Keratinocyte (primary cell): ENCODE data around the gene ACVR1B. TPM values are rescaled to one million over a fixed set of nuclear protein-coding genes. Genes with fewer than 3 reads are reported as not detected.

ENCODE experiments used
- DNase-seq: peaks from one replicate; pipeline ENCODE4 v3.0.0-alpha.2; 2011; ENCODE audit warnings: low read depth, missing footprints, low spot score
- FAIRE-seq: peaks from 2 replicates; lab custom pipeline; 2011; peaks lifted over from hg19 to GRCh38; lab: Jason Lieb, UNC
- H2AFZ ChIP-seq: 2 replicates; pipeline ENCODE4 v1.6.0; 2012; ENCODE audit warnings: low read length, control low read depth, inconsistent platforms; ENCODE audit not compliant: control insufficient read depth
- H3K27ac ChIP-seq: 2 replicates; pipeline ENCODE4 v1.5.1; 2011; ENCODE audit warnings: low read length; ENCODE audit not compliant: control insufficient read depth, insufficient read depth
- H3K27me3 ChIP-seq: 3 replicates; pipeline ENCODE4 v1.6.0; 2011; ENCODE audit warnings: low read length; ENCODE audit not compliant: control insufficient read depth, insufficient read depth; ENCODE audit errors: extremely low read depth
- H3K36me3 ChIP-seq, 2 experiments: 2 replicates in 1 of 2; 3 replicates in 1 of 2; pipeline ENCODE4 v1.5.1; 2011; ENCODE audit warnings: low read length in 2 of 2, mild to moderate bottlenecking in 1 of 2; ENCODE audit not compliant: control insufficient read depth in 2 of 2, insufficient read depth in 2 of 2; ENCODE audit errors: extremely low read depth in 1 of 2
- H3K4me1 ChIP-seq: 3 replicates; pipeline ENCODE4 v1.5.1; 2011; ENCODE audit warnings: low read length; ENCODE audit not compliant: control insufficient read depth, insufficient read depth; ENCODE audit errors: extremely low read depth
- H3K4me2 ChIP-seq: 3 replicates; pipeline ENCODE4 v1.6.0; 2011; ENCODE audit warnings: low read depth, low read length; ENCODE audit not compliant: control insufficient read depth, insufficient read depth; ENCODE audit errors: extremely low read depth
- H3K4me3 ChIP-seq, 3 experiments: fragments of 200-600 bp in 1 of 3; sonication (generic) in 1 of 3; 2 replicates in 2 of 3; 3 replicates in 1 of 3; pipeline ENCODE4 v1.5.1; 2011 to 2016; ENCODE audit warnings: low read length in 3 of 3, mild to moderate bottlenecking in 3 of 3, control low read depth in 2 of 3, inconsistent platforms in 1 of 3, low read depth in 1 of 3, mixed read lengths in 1 of 3, mixed run types in 1 of 3, moderate library complexity in 1 of 3; ENCODE audit not compliant: control insufficient read depth in 2 of 3, insufficient read depth in 2 of 3; ENCODE audit errors: extremely low read depth in 1 of 3
- H3K79me2 ChIP-seq: 2 replicates; pipeline ENCODE4 v1.6.0; 2012; ENCODE audit warnings: low read length; ENCODE audit not compliant: control insufficient read depth, insufficient read depth
- H3K9ac ChIP-seq: 3 replicates; pipeline ENCODE4 v1.6.0; 2011; ENCODE audit warnings: low read length; ENCODE audit not compliant: control insufficient read depth, insufficient read depth; ENCODE audit errors: extremely low read depth
- H3K9me1 ChIP-seq: 3 replicates; pipeline ENCODE4 v1.6.0; 2011; ENCODE audit warnings: low read length; ENCODE audit not compliant: control insufficient read depth, insufficient read depth; ENCODE audit errors: extremely low read depth
- H3K9me3 ChIP-seq: 2 replicates; pipeline ENCODE4 v1.5.1; 2012; ENCODE audit warnings: low read depth, low read length; ENCODE audit not compliant: control insufficient read depth
- H4K20me1 ChIP-seq: 3 replicates; pipeline ENCODE4 v1.6.0; 2011; ENCODE audit warnings: low read length; ENCODE audit not compliant: control insufficient read depth, insufficient read depth; ENCODE audit errors: extremely low read depth
- CTCF ChIP-seq, 3 experiments: IDR thresholded peaks in 1 of 3; conservative IDR thresholded peaks in 1 of 3; optimal IDR thresholded peaks in 1 of 3; 2 replicates in 2 of 3; 3 replicates in 1 of 3; pipeline versions ENCODE3 to v1.5.1; 2011; ENCODE audit warnings: low read length in 3 of 3, mild to moderate bottlenecking in 3 of 3, moderate library complexity in 2 of 3, control low read depth in 1 of 3, inconsistent platforms in 1 of 3; ENCODE audit not compliant: insufficient read depth in 2 of 3; ENCODE audit errors: extremely low read depth in 1 of 3
- EZH2 ChIP-seq: IDR thresholded peaks from one replicate; pipeline ENCODE4 v1.6.1; 2012; ENCODE audit warnings: inconsistent platforms, mild to moderate bottlenecking, low read length, moderate library complexity
- dilution Hi-C: fragments of 300-500 bp; cut with MboI; formaldehyde crosslinking; loops from one replicate; pipeline ENCODE4 v1.7.0; 2020; ENCODE audit warnings: low sequenced_read_pairs; ENCODE audit not compliant: extremely low pct_ligation_motif_present
- polyA plus RNA-seq, 5 experiments: library from polyadenylated mRNA; depleted of rRNA in 3 of 5; stranded (reverse) in 3 of 5; stranded (forward) in 1 of 5; unstranded in 1 of 5; fragments of >200 nt; gene quantifications; 1 replicate in 1 of 5; 2 replicates in 3 of 5; 3 replicates in 1 of 5; pipeline versions ENCODE4 v1.2.1 to v1.2.3, GENCODE V29; 2011 to 2012; ENCODE audit warnings: missing spikeins in 2 of 5, low read depth in 1 of 5, low replicate concordance in 1 of 5

The ACVR1B gene
- polyA plus RNA-seq, 1 donor (not counting 4 experiments of a cell fraction or from before 2014, with no cell fraction given), result 12.7 TPM

DNA sequence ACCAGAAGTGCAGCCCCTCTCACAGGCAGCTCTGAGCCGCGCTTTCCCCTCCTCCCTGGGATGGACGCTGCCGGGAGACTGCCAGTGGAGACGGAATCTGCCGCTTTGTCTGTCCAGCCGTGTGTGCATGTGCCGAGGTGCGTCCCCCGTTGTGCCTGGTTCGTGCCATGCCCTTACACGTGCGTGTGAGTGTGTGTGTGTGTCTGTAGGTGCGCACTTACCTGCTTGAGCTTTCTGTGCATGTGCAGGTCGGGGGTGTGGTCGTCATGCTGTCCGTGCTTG lies 43.0 kb downstream of the ACVR1B start:
- no peak overlapping the region for H3K4me3 ChIP-seq
- H2AFZ ChIP-seq, result no peak overlapping the region
- DNase-seq (no peak), FAIRE-seq (no peak)
- TF ChIP-seq EZH2 (no peak), CTCF (optimal IDR thresholded peaks at IDR 0.05 in 1 of 3, IDR thresholded peaks at IDR 0.05 in 1 of 3, conservative IDR thresholded peaks at IDR 0.05 in 1 of 3; ENCODE audit: extremely low read depth in 1 of 3, insufficient read depth in 2 of 3, low read length in 3 of 3) (no peak)
- H3K36me3 ChIP-seq, result peaks cover 14 to 30% of the 10 kb centered on the region in 2 experiments
- H3K4me1 ChIP-seq, result no peaks in the 10 kb centered on the region
- no peak overlapping the region for H3K4me2 ChIP-seq
- no peak overlapping the region for H3K27ac ChIP-seq
- H3K9me1 ChIP-seq, result no peaks in the 10 kb centered on the region
- H3K27me3 ChIP-seq, result no peaks in the 10 kb centered on the region
- dilution Hi-C loops, result no loop called here
- no peak overlapping the region for H3K9ac ChIP-seq
- no peaks in the 10 kb centered on the region for H3K9me3 ChIP-seq
- H3K79me2 ChIP-seq, result no peaks in the 10 kb centered on the region
- H4K20me1 ChIP-seq, result no peaks in the 10 kb centered on the region

DNA sequence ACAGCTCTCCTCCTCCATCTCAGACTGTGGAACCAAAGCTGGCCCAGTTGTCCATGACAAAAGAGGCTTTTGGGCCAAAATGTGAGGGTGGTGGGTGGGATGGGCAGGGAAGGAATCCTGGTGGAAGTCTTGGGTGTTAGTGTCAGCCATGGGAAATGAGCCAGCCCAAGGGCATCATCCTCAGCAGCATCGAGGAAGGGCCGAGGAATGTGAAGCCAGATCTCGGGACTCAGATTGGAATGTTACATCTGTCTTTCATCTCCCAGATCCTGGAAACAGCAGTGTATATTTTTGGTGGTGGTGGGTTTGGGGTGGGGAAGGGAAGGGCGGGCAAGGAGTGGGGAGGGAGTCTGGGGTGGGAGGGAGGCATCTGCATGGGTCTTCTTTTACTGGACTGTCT lies 43.5 kb downstream of the ACVR1B start:
- no peak overlapping the region for H2AFZ ChIP-seq
- H3K9ac ChIP-seq, result no peak overlapping the region
- H3K9me3 ChIP-seq, result no peaks in the 10 kb centered on the region
- no peak overlapping the region for H3K27ac ChIP-seq
- no peak overlapping the region for H3K4me3 ChIP-seq
- H3K4me1 ChIP-seq, result no peaks in the 10 kb centered on the region
- TF ChIP-seq CTCF (optimal IDR thresholded peaks at IDR 0.05 in 1 of 3, IDR thresholded peaks at IDR 0.05 in 1 of 3, conservative IDR thresholded peaks at IDR 0.05 in 1 of 3; ENCODE audit: extremely low read depth in 1 of 3, insufficient read depth in 2 of 3, low read length in 3 of 3) (no peak), EZH2 (no peak)
- peaks cover 14 to 30% of the 10 kb centered on the region in 2 experiments for H3K36me3 ChIP-seq
- dilution Hi-C loops, result no loop called here
- no peaks in the 10 kb centered on the region for H3K9me1 ChIP-seq
- no peak for FAIRE-seq
- no peaks in the 10 kb centered on the region for H3K79me2 ChIP-seq
- no peak overlapping the region for H3K4me2 ChIP-seq
- H3K27me3 ChIP-seq, result no peaks in the 10 kb centered on the region
- H4K20me1 ChIP-seq, result no peaks in the 10 kb centered on the region
- no peak for DNase-seq
